Kidney epithelial cell (primary cell): Measurements from ENCODE around the gene C3. TPM values are rescaled to one million over a fixed set of nuclear protein-coding genes. Genes with fewer than 3 reads are reported as not detected.
A peak's percentile ranks its signal among the peaks of the same experiment; 100 is the strongest.

ENCODE experiments used
- DNase-seq: peaks from one replicate; pipeline ENCODE4 v3.0.0-alpha.2; 2010; ENCODE audit warnings: low read depth
- H3K27me3 ChIP-seq: 2 replicates; pipeline ENCODE4 v1.6.0; 2011; ENCODE audit warnings: low read length; ENCODE audit not compliant: control insufficient read depth, insufficient read depth
- H3K36me3 ChIP-seq: 2 replicates; pipeline ENCODE4 v1.5.1; 2011; ENCODE audit warnings: low read length; ENCODE audit not compliant: control insufficient read depth, insufficient read depth
- H3K4me3 ChIP-seq: 2 replicates; pipeline ENCODE4 v1.5.1; 2011; ENCODE audit warnings: low read depth, mild to moderate bottlenecking, control low read depth, low read length
- total RNA-seq: library from RNA; depleted of rRNA; stranded (reverse); fragments of >200 nt; gene quantifications from 2 replicates; pipeline ENCODE4 v1.2.3, GENCODE V29; 2015
- TF ChIP-seq, protein P1 (sequence below): IDR thresholded peaks from 2 replicates; pipeline ENCODE4 v1.5.1; 2011; ENCODE audit warnings: mild to moderate bottlenecking, moderate library complexity, low read length, control low read depth, inconsistent platforms; ENCODE audit not compliant: insufficient read depth, poor library complexity, severe bottlenecking

The C3 gene
- total RNA-seq, 1 donor from 2014 or later: 58.5 TPM

GRCh38 chr19:6737284-6737872 lies 16.9 kb upstream of the C3 start, which contains the start of gene GPR108:
GPR108 (minus strand) TSS chr19:6737580; CDS start chr19:6737576, 4 bp downstream.
- TF ChIP-seq, protein P1, sequence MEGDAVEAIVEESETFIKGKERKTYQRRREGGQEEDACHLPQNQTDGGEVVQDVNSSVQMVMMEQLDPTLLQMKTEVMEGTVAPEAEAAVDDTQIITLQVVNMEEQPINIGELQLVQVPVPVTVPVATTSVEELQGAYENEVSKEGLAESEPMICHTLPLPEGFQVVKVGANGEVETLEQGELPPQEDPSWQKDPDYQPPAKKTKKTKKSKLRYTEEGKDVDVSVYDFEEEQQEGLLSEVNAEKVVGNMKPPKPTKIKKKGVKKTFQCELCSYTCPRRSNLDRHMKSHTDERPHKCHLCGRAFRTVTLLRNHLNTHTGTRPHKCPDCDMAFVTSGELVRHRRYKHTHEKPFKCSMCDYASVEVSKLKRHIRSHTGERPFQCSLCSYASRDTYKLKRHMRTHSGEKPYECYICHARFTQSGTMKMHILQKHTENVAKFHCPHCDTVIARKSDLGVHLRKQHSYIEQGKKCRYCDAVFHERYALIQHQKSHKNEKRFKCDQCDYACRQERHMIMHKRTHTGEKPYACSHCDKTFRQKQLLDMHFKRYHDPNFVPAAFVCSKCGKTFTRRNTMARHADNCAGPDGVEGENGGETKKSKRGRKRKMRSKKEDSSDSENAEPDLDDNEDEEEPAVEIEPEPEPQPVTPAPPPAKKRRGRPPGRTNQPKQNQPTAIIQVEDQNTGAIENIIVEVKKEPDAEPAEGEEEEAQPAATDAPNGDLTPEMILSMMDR: no peak
- DNase-seq: peak; percentile 99
- Histone ChIP-seq H3K36me3 (peaks cover 1% of the 10 kb centered on the region), H3K4me3 (peak within 1 kb of the TSS; percentile 92), H3K27me3 (no peaks in the 10 kb centered on the region)

DNA sequence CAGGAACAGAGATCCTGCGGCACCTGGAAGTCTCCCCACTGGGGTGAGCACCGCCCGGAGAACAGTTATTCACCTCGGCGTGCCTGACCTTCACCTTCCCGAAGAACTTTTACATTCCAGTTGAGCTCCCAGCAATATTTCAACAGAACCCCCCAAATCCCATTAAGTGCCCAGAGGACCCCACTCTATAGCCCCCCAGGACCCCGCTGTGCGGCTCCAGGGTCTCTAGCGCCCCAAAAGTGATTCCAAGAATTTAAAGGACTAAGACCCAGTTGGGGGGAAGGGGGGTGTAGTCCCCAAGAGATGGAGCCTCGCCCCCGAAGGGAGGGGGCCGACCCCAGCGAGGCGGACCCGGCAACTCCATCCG lies 16.4 kb upstream of the C3 start:
- no peak for DNase-seq
- H3K36me3 ChIP-seq: peaks cover 1% of the 10 kb centered on the region
- no peaks in the 10 kb centered on the region for H3K27me3 ChIP-seq
- TF ChIP-seq, protein P1: no peak
- H3K4me3 ChIP-seq: peak overlapping the region; percentile 92

DNA sequence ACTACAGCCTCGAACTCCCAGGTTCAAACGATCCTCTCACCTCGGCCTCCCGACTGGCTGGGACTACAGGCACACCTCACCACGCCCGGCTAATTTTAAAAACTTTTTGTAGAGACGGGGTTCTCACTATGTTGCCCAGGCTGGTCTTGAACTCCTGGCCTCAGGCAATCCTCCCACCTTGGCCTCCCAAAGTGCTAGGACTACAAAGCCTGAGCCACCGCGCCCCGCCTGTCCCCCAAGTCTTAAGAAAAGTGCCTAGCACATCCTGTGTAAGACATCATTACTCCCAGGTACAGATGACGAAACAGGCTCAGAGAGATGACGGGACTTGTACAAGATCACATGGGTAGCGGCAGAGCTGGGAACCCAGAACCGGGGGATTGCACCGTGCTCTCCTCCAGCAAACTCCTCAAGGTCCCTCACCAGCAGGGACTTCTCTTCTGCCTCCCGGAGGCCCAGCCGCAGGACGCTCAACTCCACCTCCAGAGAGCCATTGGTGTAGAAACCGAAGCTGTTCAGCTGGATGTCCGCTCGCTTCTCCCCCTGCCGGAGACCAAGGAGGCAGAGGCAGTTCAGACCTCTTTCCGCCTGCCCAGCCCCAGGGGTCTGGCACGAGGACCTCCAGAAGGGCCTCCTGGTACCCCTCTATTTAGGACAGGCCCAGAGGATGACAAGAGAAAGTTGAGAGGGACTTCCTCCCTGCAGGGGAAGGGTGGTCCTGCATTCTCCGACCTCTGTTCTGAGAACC lies 15.9 kb upstream of the C3 start:
- DNase-seq: peak; percentile 62
- no peaks in the 10 kb centered on the region for H3K27me3 ChIP-seq
- H3K36me3 ChIP-seq: peaks cover 1% of the 10 kb centered on the region
- peak overlapping the region; percentile 92 for H3K4me3 ChIP-seq
- TF ChIP-seq, protein P1: peak; percentile 84

DNA sequence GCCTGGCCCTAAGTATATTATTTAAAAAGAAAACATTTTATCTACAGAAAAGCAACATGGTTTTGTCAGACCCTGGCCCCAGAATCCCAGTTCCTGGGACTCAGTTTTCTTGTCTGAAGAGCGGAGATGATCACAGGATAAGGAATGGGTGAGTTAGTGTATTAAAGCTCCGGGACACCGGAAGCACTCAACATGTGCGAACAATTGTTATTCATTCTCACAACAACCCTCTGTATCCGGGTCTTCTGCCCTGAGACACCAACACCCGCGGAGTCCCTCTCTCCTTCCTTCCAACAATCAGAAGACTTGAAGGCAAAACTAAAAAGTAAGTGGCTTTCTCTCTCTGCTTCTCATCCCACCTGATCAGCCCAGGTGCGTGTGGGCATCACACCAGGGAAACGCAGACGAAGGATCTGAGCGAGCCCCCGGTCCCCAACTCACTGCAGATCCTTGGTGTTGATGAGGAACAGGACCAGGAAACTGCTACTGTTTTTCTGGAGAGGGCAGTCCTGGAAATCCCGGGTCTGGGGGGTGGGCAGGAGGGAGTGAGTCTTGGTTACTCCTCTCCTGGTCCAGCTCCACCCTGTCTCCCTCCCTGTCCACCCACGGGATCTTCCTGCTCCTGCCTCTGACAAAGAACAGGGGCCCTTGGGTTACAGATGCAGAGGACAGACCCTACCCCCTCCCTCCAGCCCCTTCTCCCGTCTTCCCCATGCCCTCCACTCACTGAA lies 14.9 kb upstream of the C3 start:
- TF ChIP-seq, protein P1: no peak

GRCh38 chr19:6734096-6734696 lies 13.7 kb upstream of the C3 start:
- TF ChIP-seq, protein P1: no peak
- no peak for DNase-seq
- Histone ChIP-seq H3K27me3 (no peaks in the 10 kb centered on the region), H3K36me3 (peaks cover 1% of the 10 kb centered on the region), H3K4me3 (no peak overlapping the region)

More for the DNA sequence above, 14.9 kb upstream of the C3 start:
- Histone ChIP-seq H3K36me3 (peaks cover 1% of the 10 kb centered on the region), H3K27me3 (no peaks in the 10 kb centered on the region), H3K4me3 (no peak overlapping the region)
- DNase-seq: no peak
